Measurements from ENCODE around the gene SARS1.
"Not testable (repeated sequence)": the region's sequence is repeated elsewhere in the genome, so short reads cannot be mapped to it uniquely, and the experiment has no call there.

Gene SARS1

GRCh38 chr1:109213824-109214693 lies at the start of gene SARS1:
Gene SARS1, plus strand, starts transcription at chr1:109213918. Its CDS starts 75 bp downstream, at chr1:109213993.
- peak; percentile 86 for DNase-seq

GRCh38 chr1:109164538-109164937 lies 49.2 kb upstream of the SARS1 start:
- no peak for DNase-seq

- no peak for DNase-seq
Observed at GRCh38 chr1:109167001-109167506, 46.7 kb upstream of the SARS1 start.

- no peak for DNase-seq
Observed at GRCh38 chr1:109170035-109170764, 43.5 kb upstream of the SARS1 start.

GRCh38 chr1:109171646-109172045 lies 42.1 kb upstream of the SARS1 start:
- no peak for DNase-seq

GRCh38 chr1:109176349-109176748 lies 37.4 kb upstream of the SARS1 start:
- DNase-seq: not testable (repeated sequence)

- DNase-seq: not testable (repeated sequence)
Observed at GRCh38 chr1:109180715-109181084, 33.0 kb upstream of the SARS1 start.

GRCh38 chr1:109181085-109181806 lies 32.5 kb upstream of the SARS1 start:
- DNase-seq: no peak

GRCh38 chr1:109181807-109182163 lies 31.9 kb upstream of the SARS1 start:
- no peak for DNase-seq

GRCh38 chr1:109183058-109183738 lies 30.5 kb upstream of the SARS1 start:
- no peak for DNase-seq

GRCh38 chr1:109184687-109185086 lies 29.0 kb upstream of the SARS1 start:
- no peak for DNase-seq

GRCh38 chr1:109185357-109185756 lies 28.4 kb upstream of the SARS1 start:
- DNase-seq: no peak

GRCh38 chr1:109185990-109186732 lies 27.6 kb upstream of the SARS1 start:
- no peak for DNase-seq

GRCh38 chr1:109186733-109187086 lies 27.0 kb upstream of the SARS1 start:
- no peak for DNase-seq

- DNase-seq: no peak
Observed at GRCh38 chr1:109187127-109187526, 26.6 kb upstream of the SARS1 start.

- no peak for DNase-seq
Observed at GRCh38 chr1:109188200-109188599, 25.5 kb upstream of the SARS1 start.

GRCh38 chr1:109188781-109189180 lies 24.9 kb upstream of the SARS1 start:
- DNase-seq: no peak

GRCh38 chr1:109190189-109190588 lies 23.5 kb upstream of the SARS1 start:
- DNase-seq: no peak

GRCh38 chr1:109191377-109191776 lies 22.3 kb upstream of the SARS1 start:
- no peak for DNase-seq

- DNase-seq: no peak
Observed at GRCh38 chr1:109191891-109192290, 21.8 kb upstream of the SARS1 start.

GRCh38 chr1:109192433-109192832 lies 21.3 kb upstream of the SARS1 start:
- DNase-seq: no peak

All from NCI-H774 (cell line).